ENCODE results near the gene SVIL. TPM values are rescaled to one million over a fixed set of nuclear protein-coding genes. Genes with fewer than 3 reads are reported as not detected.
A peak's percentile ranks its signal among the peaks of the same experiment; 100 is the strongest.
"Not testable (repeated sequence)": the region's sequence is repeated elsewhere in the genome, so short reads cannot be mapped to it uniquely, and the experiment has no call there.

SVIL gene
- total RNA-seq, 1 donor from 2014 or later, result 302 TPM

- ATAC-seq, result peak; percentile 54
- intact Hi-C loops (cut with micrococcal nuclease); DNase-seq: not testable (repeated sequence)
Measured at GRCh38 chr10:29510483-29511157, 124.2 kb downstream of the SVIL start.

- DNase-seq (no peak), ATAC-seq (no peak)
- intact Hi-C loops (cut with micrococcal nuclease), result no loop called here
Measured at GRCh38 chr10:29508554-29509244, 126.1 kb downstream of the SVIL start.

- intact Hi-C loops (cut with micrococcal nuclease); DNase-seq; ATAC-seq: not testable (repeated sequence)
Measured at GRCh38 chr10:29507750-29508149, 127.0 kb downstream of the SVIL start.

- intact Hi-C loops (cut with micrococcal nuclease); DNase-seq: not testable (repeated sequence)
- peak; percentile 13 for ATAC-seq
Measured at GRCh38 chr10:29506324-29506921, 128.3 kb downstream of the SVIL start.

GRCh38 chr10:29502351-29502750 lies 132.4 kb downstream of the SVIL start:
- intact Hi-C loops (cut with micrococcal nuclease), result no loop called here
- ATAC-seq, result no peak

GRCh38 chr10:29501692-29502091 lies 133.1 kb downstream of the SVIL start:
- DNase-seq (no peak), ATAC-seq (no peak)
- intact Hi-C loops (cut with micrococcal nuclease), result no loop called here

More at GRCh38 chr10:29502351-29502750, 132.4 kb downstream of the SVIL start:
- no peak for DNase-seq

- ATAC-seq (peak; percentile 6), DNase-seq (no peak)
- intact Hi-C loops (cut with micrococcal nuclease), result no loop called here
Measured at GRCh38 chr10:29499993-29500537, 134.7 kb downstream of the SVIL start.

GRCh38 chr10:29496341-29497162 lies 138.2 kb downstream of the SVIL start:
- intact Hi-C loops (cut with micrococcal nuclease), result no loop called here
- DNase-seq, result peak; percentile 83

GRCh38 chr10:29495366-29495765 lies 139.4 kb downstream of the SVIL start:
- no peak for DNase-seq
- ATAC-seq, result no peak
- intact Hi-C loops (cut with micrococcal nuclease), result no loop called here

More at GRCh38 chr10:29496341-29497162, 138.2 kb downstream of the SVIL start:
- ATAC-seq, result peak; percentile 78

- intact Hi-C loops (cut with micrococcal nuclease), result no loop called here
- ATAC-seq, result no peak
- no peak for DNase-seq
Measured at GRCh38 chr10:29493697-29494096, 141.1 kb downstream of the SVIL start.

GRCh38 chr10:29492774-29493173 lies 142.0 kb downstream of the SVIL start:
- intact Hi-C loops (cut with micrococcal nuclease), result no loop called here
- DNase-seq (no peak), ATAC-seq (no peak)

GRCh38 chr10:29491918-29492317 lies 142.9 kb downstream of the SVIL start:
- intact Hi-C loops (cut with micrococcal nuclease), result no loop called here
- ATAC-seq (no peak), DNase-seq (no peak)

- ATAC-seq; intact Hi-C loops (cut with micrococcal nuclease); DNase-seq: not testable (repeated sequence)
Measured at GRCh38 chr10:29490781-29491280, 143.9 kb downstream of the SVIL start.

GRCh38 chr10:29488471-29488870 lies 146.3 kb downstream of the SVIL start:
- ATAC-seq; DNase-seq; intact Hi-C loops (cut with micrococcal nuclease): not testable (repeated sequence)

- intact Hi-C loops (cut with micrococcal nuclease); ATAC-seq; DNase-seq: not testable (repeated sequence)
Measured at GRCh38 chr10:29487884-29488266, 146.9 kb downstream of the SVIL start.

GRCh38 chr10:29487032-29487883 lies 147.5 kb downstream of the SVIL start:
- intact Hi-C loops (cut with micrococcal nuclease); ATAC-seq; DNase-seq: not testable (repeated sequence)

- ATAC-seq, result no peak
- DNase-seq, result no peak
- intact Hi-C loops (cut with micrococcal nuclease), result no loop called here
Measured at GRCh38 chr10:29486433-29486832, 148.3 kb downstream of the SVIL start.

GRCh38 chr10:29484677-29485076 lies 150.1 kb downstream of the SVIL start:
- DNase-seq; intact Hi-C loops (cut with micrococcal nuclease): not testable (repeated sequence)
- ATAC-seq, result peak; percentile 9

All from left ventricle myocardium superior (tissue), 1 donor.